Measurements from ENCODE around the gene PATL1.

GRCh38 chr11:59698506-59698905, 29.7 kb upstream of the PATL1 start:
- TF ChIP-seq CREB5 (CRISPR knock-in tag; IDR thresholded peaks at IDR 0.05; ENCODE audit: low read depth) (no peak), PPARA (CRISPR knock-in tag; IDR thresholded peaks at IDR 0.05; ENCODE audit: borderline replicate concordance) (no peak), RARB (CRISPR knock-in tag; IDR thresholded peaks at IDR 0.05) (no peak), PATZ1 (CRISPR knock-in tag; IDR thresholded peaks at IDR 0.05; ENCODE audit: borderline replicate concordance) (no peak), ARNTL (CRISPR knock-in tag; IDR thresholded peaks at IDR 0.05; ENCODE audit: borderline replicate concordance, low read depth) (no peak), ESRRG (CRISPR knock-in tag; IDR thresholded peaks at IDR 0.05) (no peak)
